ENCODE measurements around the gene FOXP4. TPM values are rescaled to one million over a fixed set of nuclear protein-coding genes. Genes with fewer than 3 reads are reported as not detected.
A peak's percentile ranks its signal among the peaks of the same experiment; 100 is the strongest.

The FOXP4 gene
- total and polyA plus RNA-seq, 2 of the 13 experiments (the other 11 are each of a cell fraction or from before 2014, with no cell fraction given) = 11.0 to 12.4 TPM

- TF ChIP-seq ZNF160 (CRISPR knock-in tag; IDR thresholded peaks at IDR 0.05) (no peak), ZNF343 (CRISPR knock-in tag; IDR thresholded peaks at IDR 0.05) (no peak), ZBTB25 (CRISPR knock-in tag; IDR thresholded peaks at IDR 0.05) (0 out of 2 replicates have a peak, but pooled peaks have one; percentile 59), SOX6 (IDR thresholded peaks at IDR 0.05) (no peak), SOX6 (CRISPR knock-in tag; IDR thresholded peaks at IDR 0.05) (peak; percentile 22; the same call in 1 of the 2 replicates), ZNF441 (CRISPR knock-in tag; IDR thresholded peaks at IDR 0.05; ENCODE audit: borderline replicate concordance) (no peak), ZNF543 (CRISPR knock-in tag; IDR thresholded peaks at IDR 0.05) (no peak), SIX1 (CRISPR knock-in tag; IDR thresholded peaks at IDR 0.05; ENCODE audit: borderline replicate concordance) (no peak), ZNF883 (CRISPR knock-in tag; IDR thresholded peaks at IDR 0.05; ENCODE audit: not compliant biosample characterization) (no peak), ZMYM4 (CRISPR knock-in tag; IDR thresholded peaks at IDR 0.05) (no peak), MEIS2 (CRISPR knock-in tag; IDR thresholded peaks at IDR 0.05) (no peak), RORA (CRISPR knock-in tag; IDR thresholded peaks at IDR 0.05) (no peak), DPF2 (CRISPR knock-in tag; IDR thresholded peaks at IDR 0.05; ENCODE audit: borderline replicate concordance, low read depth) (no peak), ZNF20 (CRISPR knock-in tag; IDR thresholded peaks at IDR 0.05) (no peak), SRF (IDR thresholded peaks at IDR 0.05; ENCODE audit: low read depth, low read length) (no peak), HMGXB4 (CRISPR knock-in tag; IDR thresholded peaks at IDR 0.05; ENCODE audit: borderline replicate concordance in 1 of 2, low read depth in 1 of 2) (peak; percentile 64 to 74; a peak in 1 of 4 replicates), MED13 (CRISPR knock-in tag; IDR thresholded peaks at IDR 0.05) (no peak), ZBTB34 (CRISPR knock-in tag; IDR thresholded peaks at IDR 0.05) (no peak), MAFK (conservative IDR thresholded peaks at IDR 0.05 in 1 of 2, IDR thresholded peaks at IDR 0.05 in 1 of 2; ENCODE audit: low read length in 2 of 2) (no peak), SNAI1 (CRISPR knock-in tag; IDR thresholded peaks at IDR 0.05; ENCODE audit: borderline replicate concordance) (no peak), ZFP36L2 (CRISPR knock-in tag; IDR thresholded peaks at IDR 0.05) (no peak), NR2C2 (CRISPR knock-in tag; IDR thresholded peaks at IDR 0.05; ENCODE audit: borderline replicate concordance) (no peak; the same call in 1 of the 2 replicates), ZNF101 (CRISPR knock-in tag; IDR thresholded peaks at IDR 0.05; ENCODE audit: borderline replicate concordance, low read depth) (no peak), ZNF775 (CRISPR knock-in tag; IDR thresholded peaks at IDR 0.05; ENCODE audit: borderline replicate concordance) (no peak)
Measured at GRCh38 chr6:41602864-41603608, 56.9 kb downstream of the FOXP4 start (continued).

All from HepG2 (cell line).